Nucleus accumbens (tissue), 56 donors: ENCODE results near the gene KCTD4.
"Not testable (repeated sequence)": the region's sequence is repeated elsewhere in the genome, so short reads cannot be mapped to it uniquely, and the experiment has no call there.

Experiments used
- DNase-seq, 56 donors: peaks; one replicate each; lab custom pipeline; 2025; lab: John Stamatoyannopoulos, UW

The KCTD4 gene

GRCh38 chr13:45218689-45219088 is 17.8 kb upstream of the KCTD4 start:
- DNase-seq = no peak

DNA sequence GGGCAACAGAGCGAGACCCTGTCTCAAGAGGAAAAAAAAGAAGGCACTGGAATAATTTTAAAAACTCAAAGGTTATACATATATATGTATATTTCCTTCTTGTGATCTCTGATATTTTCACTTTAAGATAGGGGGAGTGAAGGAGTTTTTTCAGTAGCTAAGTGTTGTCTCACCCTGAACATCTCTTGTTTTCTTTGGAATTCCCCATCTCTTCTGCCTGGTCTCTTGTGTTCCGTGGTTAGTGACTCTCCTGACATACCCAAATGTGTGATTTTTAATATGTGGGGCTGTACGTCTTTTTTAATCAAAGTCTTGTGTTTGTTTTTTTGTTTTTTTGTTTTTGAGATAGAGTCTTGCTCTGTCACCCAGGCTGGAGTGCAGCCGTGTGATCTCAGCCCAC is 15.3 kb upstream of the KCTD4 start:
- DNase-seq = no peak

GRCh38 chr13:45215392-45216077 is 14.7 kb upstream of the KCTD4 start:
- no peak for DNase-seq

DNA sequence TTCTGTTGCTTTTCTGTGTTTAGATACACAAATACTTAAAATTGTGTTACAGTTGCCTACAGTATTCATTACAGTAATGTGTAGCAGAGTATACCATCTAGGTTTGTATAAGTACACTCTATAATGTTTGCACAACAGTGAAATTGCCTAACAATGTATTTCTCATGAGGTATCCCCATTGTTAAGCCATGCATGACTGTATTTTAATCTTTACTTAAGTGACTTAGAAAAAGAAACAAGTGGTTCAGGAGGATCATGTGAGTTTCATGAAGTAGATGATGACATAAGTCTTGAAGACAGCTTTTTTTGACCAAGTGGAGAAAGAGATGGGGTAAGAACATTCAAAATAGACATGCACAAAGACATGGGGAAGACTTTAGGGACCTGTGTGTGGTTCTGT is 8.4 kb upstream of the KCTD4 start:
- no peak for DNase-seq

DNA sequence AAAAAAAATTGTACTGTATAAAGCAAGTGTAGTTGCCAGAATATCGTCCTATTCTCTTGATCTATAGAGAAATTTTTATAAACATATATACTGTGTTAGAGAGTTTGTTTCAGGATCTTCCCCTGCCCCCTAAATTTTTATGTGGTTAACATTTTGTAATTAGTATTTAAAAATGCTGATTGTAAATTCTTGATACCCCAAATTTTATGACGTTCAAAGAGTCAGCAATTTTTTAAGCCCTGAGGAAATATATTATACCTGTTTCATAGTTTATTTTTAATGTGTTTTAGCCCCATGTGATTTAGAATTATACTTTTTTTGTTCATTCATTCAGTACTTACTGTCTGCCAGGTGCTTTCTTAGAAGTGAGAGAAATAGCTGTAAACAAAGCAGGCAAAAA is 7.3 kb upstream of the KCTD4 start:
- DNase-seq = no peak

DNA sequence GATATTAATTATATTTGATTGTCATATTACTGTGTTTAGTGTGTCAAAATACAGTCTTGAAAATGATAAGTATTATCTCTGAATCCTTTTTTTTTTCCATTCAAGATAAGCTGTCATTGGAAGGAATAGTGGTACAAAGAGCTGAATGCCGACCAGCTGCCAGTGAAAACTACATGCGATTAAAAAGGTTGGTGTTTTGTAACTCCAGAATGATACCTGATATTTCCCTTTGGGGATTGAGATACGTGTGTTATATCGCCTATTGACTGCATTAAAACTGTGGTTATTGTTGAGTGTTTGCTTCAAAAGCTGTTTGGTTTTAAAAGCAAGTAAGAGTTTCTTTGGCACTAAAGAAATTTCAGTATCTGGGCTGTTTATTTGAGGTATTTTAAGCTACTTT is 6.5 kb upstream of the KCTD4 start:
- no peak for DNase-seq

DNA sequence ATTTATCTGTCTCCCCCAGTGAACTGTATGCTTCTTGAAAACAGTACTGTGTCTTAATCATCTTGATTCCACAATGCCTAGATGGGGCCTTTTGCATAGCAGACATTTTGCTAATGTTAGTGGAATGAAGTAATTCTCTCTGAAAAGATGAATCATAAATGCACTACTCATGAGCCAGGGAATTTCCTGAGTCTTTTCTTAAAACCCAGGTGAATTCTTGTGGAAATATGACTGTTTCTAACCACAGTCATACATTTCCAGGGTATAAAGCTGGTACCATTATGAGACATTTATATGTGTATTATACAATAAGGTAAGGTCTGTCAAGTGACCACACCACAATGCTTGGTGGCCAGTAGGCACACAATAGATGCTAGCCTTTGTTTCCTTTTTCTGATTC is 5.5 kb upstream of the KCTD4 start:
- peak in 1 of 56 donors; percentile 2 for DNase-seq

GRCh38 chr13:45205124-45205523 is 4.3 kb upstream of the KCTD4 start:
- no peak for DNase-seq

DNA sequence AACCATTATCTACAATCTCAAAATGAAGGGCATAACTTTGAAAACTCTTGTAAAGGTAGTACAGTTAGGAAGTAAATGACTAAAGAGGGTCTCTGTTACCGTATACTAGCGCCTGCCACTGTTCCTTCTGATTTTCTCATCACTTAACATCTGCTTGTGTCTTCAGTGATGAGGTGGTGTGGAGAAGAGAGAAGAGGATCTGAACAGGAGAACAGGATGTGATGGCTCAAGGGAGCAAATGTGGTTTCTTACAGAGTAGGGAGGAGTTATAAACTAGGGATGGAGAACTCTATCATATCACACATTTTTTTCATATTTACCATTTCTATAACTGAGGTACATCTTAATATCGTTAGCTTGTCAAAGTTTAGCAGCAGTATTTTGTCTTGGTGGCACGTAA is 1.1 kb downstream of the KCTD4 start:
- DNase-seq = no peak

GRCh38 chr13:45198924-45199323 is 1.9 kb downstream of the KCTD4 start:
- no peak for DNase-seq

- no peak for DNase-seq
Measured at GRCh38 chr13:45198041-45198440, 2.8 kb downstream of the KCTD4 start.

DNA sequence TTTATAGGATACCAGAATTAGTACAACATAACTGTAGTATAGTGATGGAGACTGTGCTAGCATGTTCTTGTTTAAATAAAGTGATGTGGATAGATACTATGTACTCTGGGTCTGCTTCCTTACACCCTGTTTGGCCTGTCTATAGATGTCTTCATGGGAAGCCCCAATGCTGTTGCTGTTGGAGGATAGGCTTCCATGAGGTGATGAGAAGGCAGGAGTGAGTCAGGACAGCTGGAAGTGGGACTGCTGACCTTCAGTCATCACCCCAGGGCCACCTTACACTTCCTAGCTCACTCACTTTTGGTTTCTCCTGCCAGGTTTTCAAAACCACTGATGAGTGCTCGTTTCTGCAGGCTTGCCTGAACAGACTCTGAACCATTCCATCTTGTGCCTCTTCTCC is 4.2 kb downstream of the KCTD4 start:
- DNase-seq = no peak

GRCh38 chr13:45196096-45196495 is 4.7 kb downstream of the KCTD4 start:
- no peak for DNase-seq

- DNase-seq = no peak
Measured at GRCh38 chr13:45195421-45195820, 5.4 kb downstream of the KCTD4 start.

- peak in 53 of 56 donors; percentile 14 to 91 (median 71) for DNase-seq
Measured at GRCh38 chr13:45194081-45194939, 6.5 kb downstream of the KCTD4 start.

DNA sequence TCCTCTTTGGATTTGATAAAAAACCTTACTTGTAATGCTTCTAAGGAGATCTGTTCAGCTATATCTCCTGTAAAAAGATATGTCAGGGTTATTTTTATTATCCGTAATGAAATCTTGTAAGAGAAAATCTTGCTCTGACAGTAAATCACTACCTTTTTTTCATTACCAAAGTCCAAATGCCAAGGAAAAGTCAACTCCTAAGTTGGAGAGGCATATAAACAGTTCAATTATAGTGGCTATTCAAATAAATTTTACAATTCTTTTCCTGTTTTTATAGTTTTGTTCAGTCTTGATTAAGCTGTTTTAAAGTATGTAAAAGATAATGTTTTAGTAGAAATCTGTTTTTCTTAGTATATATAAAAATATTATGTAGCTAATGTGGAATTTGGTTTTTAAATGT is 9.0 kb downstream of the KCTD4 start:
- DNase-seq = no peak

- not testable (repeated sequence) for DNase-seq
Measured at GRCh38 chr13:45189511-45189910, 11.3 kb downstream of the KCTD4 start.

DNA sequence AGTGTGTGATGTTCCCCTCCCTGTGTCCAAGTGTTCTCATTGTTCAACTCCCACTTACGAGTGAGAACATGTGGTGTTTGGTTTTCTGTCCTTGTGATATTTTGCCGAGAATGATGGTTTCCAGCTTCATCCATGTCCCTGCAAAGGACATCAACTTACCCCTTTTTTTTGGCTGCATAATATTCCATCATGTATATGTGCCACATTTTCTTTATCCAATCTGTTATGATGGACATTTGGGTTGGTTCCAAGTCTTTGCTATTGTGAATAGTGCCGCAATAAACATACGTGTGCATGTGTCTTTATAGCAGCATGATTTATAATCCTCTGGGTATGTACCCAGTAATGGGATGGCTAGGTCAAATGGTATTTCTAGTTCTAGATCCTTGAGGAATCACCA is 11.8 kb downstream of the KCTD4 start:
- not testable (repeated sequence) for DNase-seq

DNA sequence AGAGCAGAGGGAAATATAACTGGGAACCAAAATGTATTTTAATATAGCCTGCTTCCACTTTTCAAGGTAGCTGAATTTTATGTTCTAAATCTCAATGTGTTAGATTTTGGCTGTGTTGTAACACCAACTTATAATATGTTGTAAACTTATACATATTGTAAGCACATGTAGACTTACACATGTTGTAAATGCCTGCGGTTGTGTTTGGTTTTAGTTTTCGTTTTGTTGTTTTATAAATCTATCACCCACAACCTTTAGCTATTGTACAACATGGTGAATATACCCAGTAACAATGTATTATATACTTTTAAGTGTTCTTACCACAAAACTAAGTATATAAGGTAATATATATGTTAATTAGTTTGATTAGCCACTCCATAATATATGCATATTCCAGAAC is 15.6 kb downstream of the KCTD4 start:
- DNase-seq = no peak

GRCh38 chr13:45184693-45185092 is 16.2 kb downstream of the KCTD4 start:
- DNase-seq = no peak

DNA sequence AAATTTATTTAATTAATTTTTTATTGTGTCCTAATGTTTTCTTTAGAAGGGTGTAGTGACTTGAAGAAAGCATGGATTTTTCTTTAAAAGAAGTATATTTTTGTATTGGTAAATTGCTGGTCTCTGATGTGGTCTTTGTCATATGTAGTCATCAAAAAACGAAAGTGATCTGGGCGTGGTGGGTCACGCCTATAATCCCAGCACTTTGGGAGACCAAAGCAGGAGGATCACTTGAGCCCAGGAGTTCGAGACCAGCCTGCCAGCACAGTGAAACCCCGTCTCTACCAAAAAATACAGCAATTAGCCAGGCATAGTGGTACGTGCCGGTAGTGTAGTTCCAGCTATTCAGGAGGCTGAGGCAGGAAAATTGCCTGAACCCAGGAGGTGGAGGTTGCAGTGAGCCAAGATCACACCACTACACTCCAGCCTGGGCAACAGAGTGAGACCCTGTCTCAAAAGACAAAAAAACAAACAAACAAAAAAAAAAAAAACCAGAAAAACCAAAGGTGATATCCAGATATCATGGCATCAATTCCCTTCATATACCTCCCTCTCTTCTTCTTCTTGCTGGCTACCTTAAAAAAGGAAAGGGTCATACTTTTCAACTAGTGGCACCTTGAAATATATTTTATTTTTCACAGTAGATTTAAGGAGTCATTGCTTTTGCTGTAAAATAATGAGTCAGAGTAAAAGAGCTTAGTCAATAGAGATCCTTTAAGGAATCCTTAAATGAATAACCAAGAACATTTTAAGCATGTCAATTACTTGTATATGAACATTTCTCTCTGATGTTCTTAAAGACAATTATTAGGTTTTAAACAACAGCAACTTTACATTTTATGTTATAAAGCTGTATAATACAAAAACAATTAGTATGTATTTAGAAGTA is 19.9 kb downstream of the KCTD4 start:
- no peak for DNase-seq
